Smooth muscle cell (in vitro differentiated cells): ENCODE measurements around the gene OPTN. TPM values are rescaled to one million over a fixed set of nuclear protein-coding genes. Genes with fewer than 3 reads are reported as not detected.

Experiments used
- DNase-seq: peaks from one replicate; lab custom pipeline; 2025; ENCODE audit not compliant: unreplicated experiment; lab: John Stamatoyannopoulos, UW
- H2AFZ ChIP-seq: fragments of 200-600 bp; sonication (generic); 2 replicates; pipeline ENCODE4 v1.6.0; 2016; ENCODE audit warnings: antibody characterized with exemption, low read depth, mild to moderate bottlenecking
- H3F3A ChIP-seq: fragments of 200-600 bp; sonication (generic); 2 replicates; pipeline ENCODE4 v1.6.0; 2017; ENCODE audit warnings: antibody characterized with exemption, low read depth
- H3K27ac ChIP-seq: fragments of 200-600 bp; sonication (generic); 2 replicates; pipeline ENCODE4 v1.5.1; 2016; ENCODE audit warnings: low read depth, mild to moderate bottlenecking
- H3K27me3 ChIP-seq: fragments of 200-600 bp; sonication (generic); 2 replicates; pipeline ENCODE4 v1.6.1; 2016; ENCODE audit warnings: low read depth, mild to moderate bottlenecking
- H3K36me3 ChIP-seq: fragments of 200-600 bp; sonication (generic); 2 replicates; pipeline ENCODE4 v1.5.1; 2016; ENCODE audit warnings: low read depth
- H3K4me1 ChIP-seq: fragments of 200-600 bp; sonication (generic); 2 replicates; pipeline ENCODE4 v1.5.1; 2016; ENCODE audit warnings: low read depth
- H3K4me2 ChIP-seq: fragments of 200-600 bp; sonication (generic); 2 replicates; pipeline ENCODE4 v1.6.0; 2016; ENCODE audit warnings: mild to moderate bottlenecking
- H3K4me3 ChIP-seq: fragments of 200-600 bp; sonication (generic); 2 replicates; pipeline ENCODE4 v1.5.1; 2016; ENCODE audit warnings: mild to moderate bottlenecking
- H3K79me2 ChIP-seq: fragments of 200-600 bp; sonication (generic); 2 replicates; pipeline ENCODE4 v1.6.0; 2016; ENCODE audit warnings: low read depth, mild to moderate bottlenecking
- H3K9ac ChIP-seq: fragments of 200-600 bp; sonication (generic); 2 replicates; pipeline ENCODE4 v1.6.0; 2016; ENCODE audit warnings: low read depth
- H3K9me3 ChIP-seq: fragments of 200-600 bp; sonication (generic); replicated peaks from 2 replicates; pipeline ENCODE4 v1.5.1; 2016; ENCODE audit warnings: low read depth
- H4K20me1 ChIP-seq: fragments of 200-600 bp; sonication (generic); 2 replicates; pipeline ENCODE4 v1.6.0; 2016; ENCODE audit warnings: low read depth
- WGBS: methylation state at CpG from one replicate; pipeline ENCODE4 v1.1.7; 2016; ENCODE audit warnings: low lambda C conversion rate; 5-methylcytosine and 5-hydroxymethylcytosine counted together
- polyA plus RNA-seq: library from polyadenylated mRNA; unstranded; fragments of >200 nt; fragmentation: Nextera tagmentation; extraction: Ambion mirVana; gene quantifications from 2 replicates; pipeline ENCODE4 v1.2.1, GENCODE V29; 2016
- small RNA-seq: library from RNA; depleted of rRNA; stranded (forward); fragments of <200 nt; gene quantifications from one replicate; pipeline ENCODE3, GENCODE V24; 2014
- total RNA-seq: library from RNA; depleted of rRNA; stranded (reverse); fragments of >200 nt; gene quantifications from 2 replicates; pipeline ENCODE4 v1.2.3, GENCODE V29; 2014
- TF ChIP-seq, protein P1 (sequence below): fragments of 200-600 bp; sonication (generic); IDR thresholded peaks from 2 replicates; pipeline ENCODE4 v1.5.1; 2017; ENCODE audit warnings: borderline replicate concordance, mild to moderate bottlenecking, antibody characterized with exemption; ENCODE audit not compliant: insufficient read depth, poor library complexity, severe bottlenecking

The OPTN gene
- total and polyA plus RNA-seq, 2 experiments from 2014 or later, result 43.7 to 83.0 TPM

DNA sequence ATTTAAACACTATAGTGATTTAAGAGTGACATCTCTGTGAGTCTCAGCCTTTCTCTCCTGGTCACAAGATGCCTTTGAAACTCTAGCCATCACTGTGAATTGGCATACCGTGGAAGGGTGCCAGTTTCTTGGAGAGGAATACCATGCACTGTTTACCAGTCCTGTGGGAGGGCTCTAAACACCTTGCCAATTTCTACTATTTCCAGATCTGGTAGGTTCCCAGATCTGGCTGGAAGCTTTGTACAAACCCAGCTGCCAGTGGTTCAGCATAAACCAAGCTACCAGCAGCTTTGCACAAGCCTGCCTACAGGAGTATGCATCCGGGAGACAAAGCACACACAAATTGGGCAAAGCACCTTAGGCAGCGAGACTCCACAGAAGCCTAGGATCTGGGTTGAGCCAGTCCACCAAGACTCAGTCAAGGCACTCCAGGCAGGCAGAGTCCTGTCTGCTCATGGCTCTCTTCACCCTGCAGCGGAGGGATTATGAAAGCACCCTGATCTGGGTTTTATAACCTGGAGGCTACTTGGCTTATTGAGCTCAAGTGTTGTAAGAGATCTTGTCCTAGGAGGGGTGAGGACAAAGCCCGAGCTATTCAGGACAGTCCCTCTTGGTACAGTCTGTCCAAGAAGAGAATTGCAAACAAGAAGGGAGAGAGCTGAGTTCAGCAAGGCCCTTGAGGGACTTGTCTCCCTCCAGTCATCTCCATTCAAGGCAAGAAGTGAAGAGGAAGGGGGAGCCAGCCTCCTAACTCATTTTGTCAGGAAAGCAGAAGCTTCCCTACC, 85.0 kb downstream of the OPTN start:
- Histone ChIP-seq H3K4me2 (no peak overlapping the region), H3K27ac (no peak overlapping the region), H3K4me3 (no peak overlapping the region), H3K9ac (no peak overlapping the region), H4K20me1 (no peaks in the 10 kb centered on the region), H3K36me3 (no peaks in the 10 kb centered on the region), H3K79me2 (no peaks in the 10 kb centered on the region), H3K4me1 (no peaks in the 10 kb centered on the region), H2AFZ (no peak overlapping the region), H3F3A (no peaks in the 10 kb centered on the region), H3K27me3 (no peaks in the 10 kb centered on the region), H3K9me3 (no peaks in the 10 kb centered on the region)
- 100% methylated on average over 5 of the region's 5 CpGs for WGBS
- TF ChIP-seq, protein P1, sequence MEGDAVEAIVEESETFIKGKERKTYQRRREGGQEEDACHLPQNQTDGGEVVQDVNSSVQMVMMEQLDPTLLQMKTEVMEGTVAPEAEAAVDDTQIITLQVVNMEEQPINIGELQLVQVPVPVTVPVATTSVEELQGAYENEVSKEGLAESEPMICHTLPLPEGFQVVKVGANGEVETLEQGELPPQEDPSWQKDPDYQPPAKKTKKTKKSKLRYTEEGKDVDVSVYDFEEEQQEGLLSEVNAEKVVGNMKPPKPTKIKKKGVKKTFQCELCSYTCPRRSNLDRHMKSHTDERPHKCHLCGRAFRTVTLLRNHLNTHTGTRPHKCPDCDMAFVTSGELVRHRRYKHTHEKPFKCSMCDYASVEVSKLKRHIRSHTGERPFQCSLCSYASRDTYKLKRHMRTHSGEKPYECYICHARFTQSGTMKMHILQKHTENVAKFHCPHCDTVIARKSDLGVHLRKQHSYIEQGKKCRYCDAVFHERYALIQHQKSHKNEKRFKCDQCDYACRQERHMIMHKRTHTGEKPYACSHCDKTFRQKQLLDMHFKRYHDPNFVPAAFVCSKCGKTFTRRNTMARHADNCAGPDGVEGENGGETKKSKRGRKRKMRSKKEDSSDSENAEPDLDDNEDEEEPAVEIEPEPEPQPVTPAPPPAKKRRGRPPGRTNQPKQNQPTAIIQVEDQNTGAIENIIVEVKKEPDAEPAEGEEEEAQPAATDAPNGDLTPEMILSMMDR, result no peak
- DNase-seq, result no peak

DNA sequence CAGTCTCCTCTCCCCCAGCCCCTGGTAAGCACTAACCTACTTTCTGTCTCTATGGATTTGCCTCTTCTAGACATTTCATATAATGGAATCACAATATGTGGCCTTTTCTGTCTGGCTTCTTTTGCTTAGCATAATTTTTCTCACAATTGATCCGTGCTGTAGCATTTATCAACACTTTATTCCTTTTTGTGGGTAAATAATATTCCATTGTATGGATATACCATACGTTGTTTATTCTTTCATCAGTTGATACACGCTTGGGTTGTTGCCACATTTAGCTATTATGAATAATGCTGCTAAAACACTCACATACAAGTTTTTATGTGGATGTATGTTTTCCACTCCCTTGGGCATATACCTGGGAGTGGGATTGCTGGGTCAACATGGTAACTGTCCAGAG, 87.2 kb downstream of the OPTN start:
- H3K27ac ChIP-seq, result no peak overlapping the region
- H4K20me1 ChIP-seq, result no peaks in the 10 kb centered on the region
- no peaks in the 10 kb centered on the region for H3F3A ChIP-seq
- H3K79me2 ChIP-seq, result no peaks in the 10 kb centered on the region
- no peak overlapping the region for H3K4me2 ChIP-seq
- no peak for DNase-seq
- 95% methylated on average over 3 of the region's 3 CpGs for WGBS
- TF ChIP-seq, protein P1, result no peak
- no peak overlapping the region for H3K4me3 ChIP-seq
- H2AFZ ChIP-seq, result no peak overlapping the region
- no peaks in the 10 kb centered on the region for H3K36me3 ChIP-seq
- H3K9ac ChIP-seq, result no peak overlapping the region
- H3K27me3 ChIP-seq, result no peaks in the 10 kb centered on the region
- H3K4me1 ChIP-seq, result no peaks in the 10 kb centered on the region
- H3K9me3 ChIP-seq, result no peaks in the 10 kb centered on the region

Small RNA genes within 50 kb of the gene (small RNA-seq; reads per million reads assigned to genes)
- not detected for gene SNRPGP5

Other genes with a start within 250 kb of the OPTN start
- gene CCDC3, start 98.5 kb upstream of the OPTN start, total RNA-seq, result 33.7 and 46.0 TPM in 2 replicates
- 39.2 and 51.2 TPM in 2 replicates for gene CCDC3, start 98.5 kb upstream of the OPTN start, polyA plus RNA-seq
- 3.5 and 7.0 TPM in 2 replicates for gene MCM10, start 61.4 kb downstream of the OPTN start, total RNA-seq
- 5.7 and 6.6 TPM in 2 replicates for gene MCM10, start 61.4 kb downstream of the OPTN start, polyA plus RNA-seq
- gene UCMA, start 134.2 kb downstream of the OPTN start, total RNA-seq, result not detected in 2 replicates
- gene UCMA, start 134.2 kb downstream of the OPTN start, polyA plus RNA-seq, result not detected in 2 replicates
- gene PHYH, start 199.9 kb downstream of the OPTN start, total RNA-seq, result 14.4 and 17.3 TPM in 2 replicates
- gene PHYH, start 199.9 kb downstream of the OPTN start, polyA plus RNA-seq, result 27.5 and 33.1 TPM in 2 replicates
- gene SEPHS1, start 248.1 kb downstream of the OPTN start, total RNA-seq, result 24.1 and 29.5 TPM in 2 replicates
- 36.5 and 48.3 TPM in 2 replicates for gene SEPHS1, start 248.1 kb downstream of the OPTN start, polyA plus RNA-seq